Gastrocnemius medialis (tissue), 4 donors: Measurements from ENCODE around the gene USP20. TPM values are rescaled to one million over a fixed set of nuclear protein-coding genes. Genes with fewer than 3 reads are reported as not detected.

ENCODE experiments used
- ATAC-seq, 2 donors: fragments of 150-250 bp; one replicate each; pipeline ENCODE4 v1.9.1; 2016
- DNase-seq, 2 donors: peaks; one replicate each; pipeline ENCODE4 v3.0.0-alpha.2; 2019
- H3K27ac ChIP-seq, 4 donors: fragments of 200-600 bp; sonication (generic); 1 replicate in 1 of 4; 2 replicates in 3 of 4; pipeline ENCODE4 v1.5.1; 2016 to 2018; ENCODE audit warnings: mild to moderate bottlenecking in 2 of 4, moderate library complexity in 1 of 4
- H3K27me3 ChIP-seq, 3 donors: fragments of 200-600 bp; sonication (generic) in 2 of 3; 1 replicate in 1 of 3; 2 replicates in 2 of 3; pipeline versions ENCODE4 v1.5.1 to v1.6.0; 2016 to 2019; ENCODE audit warnings: mild to moderate bottlenecking in 1 of 3, moderate library complexity in 1 of 3
- H3K36me3 ChIP-seq, 2 donors: fragments of 200-600 bp; sonication (generic) in 1 of 2; one replicate each; pipeline ENCODE4 v1.5.1; 2017 to 2018
- H3K4me1 ChIP-seq, 2 donors: fragments of 200-600 bp; sonication (generic) in 1 of 2; one replicate each; pipeline ENCODE4 v1.5.1; 2016 to 2017; ENCODE audit warnings: mild to moderate bottlenecking in 2 of 2
- H3K4me3 ChIP-seq, 4 donors: fragments of 200-600 bp; sonication (generic) in 3 of 4; 1 replicate in 1 of 4; 2 replicates in 3 of 4; pipeline ENCODE4 v1.5.1; 2016 to 2019; ENCODE audit warnings: mild to moderate bottlenecking in 2 of 4
- H3K9me3 ChIP-seq, 3 donors: fragments of 200-600 bp; sonication (generic) in 2 of 3; 1 replicate in 1 of 3; 2 replicates in 2 of 3; pipeline ENCODE4 v1.5.1; 2016 to 2019
- CTCF ChIP-seq, 5 experiments: fragments of 450-650 bp in 3 of 5; fragments of 200-600 bp in 2 of 5; sonication (generic) in 2 of 5; IDR thresholded peaks in 4 of 5; conservative IDR thresholded peaks in 1 of 5; 1 replicate in 4 of 5; 2 replicates in 1 of 5; pipeline ENCODE4 v1.5.1; 2016 to 2019; ENCODE audit warnings: antibody characterized with exemption in 5 of 5, mild to moderate bottlenecking in 3 of 5, moderate library complexity in 3 of 5
- POLR2A ChIP-seq, 2 donors: fragments of 450-650 bp; IDR thresholded peaks; one replicate each; pipeline ENCODE4 v1.6.1; 2017; ENCODE audit warnings: antibody characterized with exemption in 2 of 2, mild to moderate bottlenecking in 2 of 2, moderate library complexity in 2 of 2
- in situ Hi-C, 4 donors: fragments of 200-750 bp; cut with MboI; loops; one replicate each; pipeline versions ENCODE4 v1.15.0 to v1.8.0; 2017; ENCODE audit warnings: low sequenced_read_pairs in 4 of 4
- intact Hi-C: fragments of 100-400 bp; cut with DNase I; formaldehyde crosslinking; loops from one replicate; pipeline ENCODE4 v1.15.1; 2023; ENCODE audit warnings: low total_unique reads
- total RNA-seq, 4 donors: library from RNA; depleted of rRNA; stranded (reverse); fragments of >200 nt; gene quantifications; one replicate each; pipeline versions ENCODE4 v1.1.0 to v1.2.3, GENCODE V29; 2016

The USP20 gene
- total RNA-seq, 4 donors from 2014 or later, result 13.4 to 25.4 (median 18.6) TPM

GRCh38 chr9:129895376-129896268, 60.4 kb downstream of the USP20 start:
- H3K27me3 ChIP-seq, result no peaks in the 10 kb centered on the region
- intact Hi-C loops (no loop called here), in situ Hi-C loops (loop anchor here (25.0 kb wide), 3 partner anchors 167 to 342 kb away; partner anchors contain the start of gene GPR107 (in 1 of the 4))
- no peak overlapping the region for H3K27ac ChIP-seq
- H3K4me3 ChIP-seq, result no peak overlapping the region
- DNase-seq (no peak), ATAC-seq (no peak)
- H3K4me1 ChIP-seq, result no peaks in the 10 kb centered on the region
- TF ChIP-seq POLR2A (IDR thresholded peaks at IDR 0.05) (no peak), CTCF (IDR thresholded peaks at IDR 0.05 in 4 of 5, conservative IDR thresholded peaks at IDR 0.05 in 1 of 5) (no peak)
- H3K9me3 ChIP-seq, result no peaks in the 10 kb centered on the region
- peaks cover 0 to 54% of the 10 kb centered on the region in 2 donors for H3K36me3 ChIP-seq

GRCh38 chr9:129897263-129897662, 62.0 kb downstream of the USP20 start:
- H3K36me3 ChIP-seq, result peaks cover 0 to 68% of the 10 kb centered on the region in 2 donors
- H3K4me3 ChIP-seq, result no peak overlapping the region
- DNase-seq (no peak), ATAC-seq (no peak)
- no peaks in the 10 kb centered on the region for H3K27me3 ChIP-seq
- H3K4me1 ChIP-seq, result no peaks in the 10 kb centered on the region
- no peaks in the 10 kb centered on the region for H3K9me3 ChIP-seq
- H3K27ac ChIP-seq, result no peak overlapping the region
- TF ChIP-seq CTCF (IDR thresholded peaks at IDR 0.05 in 4 of 5, conservative IDR thresholded peaks at IDR 0.05 in 1 of 5) (no peak), POLR2A (IDR thresholded peaks at IDR 0.05) (no peak)
- intact Hi-C loops (no loop called here), in situ Hi-C loops (loop anchor here (25.0 kb wide), 3 partner anchors 165 to 340 kb away; partner anchors contain the start of gene GPR107 (in 1 of the 4))

GRCh38 chr9:129898185-129898584, 62.9 kb downstream of the USP20 start:
- DNase-seq (no peak), ATAC-seq (no peak)
- Histone ChIP-seq H3K9me3 (no peaks in the 10 kb centered on the region), H3K36me3 (peaks cover 0 to 73% of the 10 kb centered on the region in 2 donors), H3K4me3 (no peak overlapping the region), H3K4me1 (no peaks in the 10 kb centered on the region), H3K27ac (no peak overlapping the region), H3K27me3 (no peaks in the 10 kb centered on the region)
- in situ Hi-C loops (loop anchor here (25.0 kb wide), 3 partner anchors 164 to 339 kb away; partner anchors contain the start of gene GPR107 (in 1 of the 4)), intact Hi-C loops (no loop called here)
- no peak for TF ChIP-seq POLR2A (IDR thresholded peaks at IDR 0.05)
- no peak for TF ChIP-seq CTCF (IDR thresholded peaks at IDR 0.05 in 4 of 5, conservative IDR thresholded peaks at IDR 0.05 in 1 of 5)

GRCh38 chr9:129899620-129900019, 64.4 kb downstream of the USP20 start:
- ATAC-seq, result no peak
- H3K4me1 ChIP-seq, result no peaks in the 10 kb centered on the region
- in situ Hi-C loops (loop anchor here (25.0 kb wide), 3 partner anchors 163 to 338 kb away; partner anchors contain the start of gene GPR107 (in 1 of the 4)), intact Hi-C loops (no loop called here)
- no peaks in the 10 kb centered on the region for H3K9me3 ChIP-seq
- no peak for DNase-seq
- no peaks in the 10 kb centered on the region for H3K27me3 ChIP-seq
- peaks cover 0 to 74% of the 10 kb centered on the region in 2 donors for H3K36me3 ChIP-seq
- H3K4me3 ChIP-seq, result no peak overlapping the region
- H3K27ac ChIP-seq, result no peak overlapping the region
- TF ChIP-seq CTCF (IDR thresholded peaks at IDR 0.05 in 4 of 5, conservative IDR thresholded peaks at IDR 0.05 in 1 of 5) (no peak), POLR2A (IDR thresholded peaks at IDR 0.05) (no peak)
